Liver (tissue), 3 donors: ENCODE data around the gene GPR55.

Experiments
- EGR1 ChIP-seq, 2 donors: IDR thresholded peaks; 2 replicates each; pipeline ENCODE4 v1.6.1; 2016 to 2018; ENCODE audit warnings: antibody characterized with exemption in 2 of 2, low read depth in 2 of 2
- HNF4A ChIP-seq, 2 donors: conservative IDR thresholded peaks; 2 replicates each; pipeline ENCODE4 v1.6.1; 2016; ENCODE audit warnings: antibody characterized with exemption in 2 of 2, mild to moderate bottlenecking in 2 of 2
- RXRA ChIP-seq, 2 donors: IDR thresholded peaks; 2 replicates each; pipeline ENCODE4 v1.6.1; 2017 to 2018; ENCODE audit warnings: antibody characterized with exemption in 2 of 2, mild to moderate bottlenecking in 1 of 2
- TAF1 ChIP-seq: conservative IDR thresholded peaks from 2 replicates; pipeline ENCODE4 v1.6.1; 2016; ENCODE audit warnings: antibody characterized with exemption, mild to moderate bottlenecking
- YY1 ChIP-seq: IDR thresholded peaks from 2 replicates; pipeline ENCODE4 v1.6.1; 2016; ENCODE audit warnings: antibody characterized with exemption, mild to moderate bottlenecking
- TF ChIP-seq, protein P1 (sequence below): fragments of 150-350 bp; IDR thresholded peaks from 2 replicates; pipeline ENCODE4 v1.5.1; 2017; ENCODE audit warnings: improper control_type of control experiment, low read depth, low read length; ENCODE audit not compliant: missing input control
- TF ChIP-seq, protein P2 (sequence below): IDR thresholded peaks from 2 replicates; pipeline ENCODE4 v1.6.1; 2016; ENCODE audit warnings: antibody characterized with exemption
- TF ChIP-seq, protein P3 (sequence below): IDR thresholded peaks from 2 replicates; pipeline ENCODE4 v1.6.1; 2016; ENCODE audit warnings: antibody characterized with exemption
- TF ChIP-seq, protein P4 (sequence below): IDR thresholded peaks from 2 replicates; pipeline ENCODE4 v1.6.1; 2016; ENCODE audit warnings: antibody characterized with exemption
- donor health status: healthy.
- donor health status: healthy.

DNA sequence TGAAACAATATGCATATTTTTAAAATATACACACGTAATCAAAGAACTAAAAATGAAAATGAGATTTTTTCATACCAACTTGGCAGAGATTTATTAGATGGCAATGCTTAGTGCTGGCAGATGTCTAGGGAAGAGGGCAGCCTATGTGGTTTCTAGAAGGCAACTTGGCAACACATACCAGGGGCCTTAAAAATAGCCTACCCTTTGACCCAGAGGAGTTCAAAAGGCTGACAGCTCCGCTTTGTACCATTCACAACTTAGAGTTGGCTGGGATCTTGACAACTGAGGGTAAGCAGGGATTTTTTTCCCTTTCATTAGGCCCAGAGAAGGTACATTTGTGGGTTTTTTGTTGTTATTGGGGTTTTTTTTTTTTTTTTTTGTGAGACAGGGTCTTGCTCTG lies 26.4 kb upstream of the GPR55 start:
- TF ChIP-seq, protein P1, sequence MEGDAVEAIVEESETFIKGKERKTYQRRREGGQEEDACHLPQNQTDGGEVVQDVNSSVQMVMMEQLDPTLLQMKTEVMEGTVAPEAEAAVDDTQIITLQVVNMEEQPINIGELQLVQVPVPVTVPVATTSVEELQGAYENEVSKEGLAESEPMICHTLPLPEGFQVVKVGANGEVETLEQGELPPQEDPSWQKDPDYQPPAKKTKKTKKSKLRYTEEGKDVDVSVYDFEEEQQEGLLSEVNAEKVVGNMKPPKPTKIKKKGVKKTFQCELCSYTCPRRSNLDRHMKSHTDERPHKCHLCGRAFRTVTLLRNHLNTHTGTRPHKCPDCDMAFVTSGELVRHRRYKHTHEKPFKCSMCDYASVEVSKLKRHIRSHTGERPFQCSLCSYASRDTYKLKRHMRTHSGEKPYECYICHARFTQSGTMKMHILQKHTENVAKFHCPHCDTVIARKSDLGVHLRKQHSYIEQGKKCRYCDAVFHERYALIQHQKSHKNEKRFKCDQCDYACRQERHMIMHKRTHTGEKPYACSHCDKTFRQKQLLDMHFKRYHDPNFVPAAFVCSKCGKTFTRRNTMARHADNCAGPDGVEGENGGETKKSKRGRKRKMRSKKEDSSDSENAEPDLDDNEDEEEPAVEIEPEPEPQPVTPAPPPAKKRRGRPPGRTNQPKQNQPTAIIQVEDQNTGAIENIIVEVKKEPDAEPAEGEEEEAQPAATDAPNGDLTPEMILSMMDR = no peak
- TF ChIP-seq, protein P2, sequence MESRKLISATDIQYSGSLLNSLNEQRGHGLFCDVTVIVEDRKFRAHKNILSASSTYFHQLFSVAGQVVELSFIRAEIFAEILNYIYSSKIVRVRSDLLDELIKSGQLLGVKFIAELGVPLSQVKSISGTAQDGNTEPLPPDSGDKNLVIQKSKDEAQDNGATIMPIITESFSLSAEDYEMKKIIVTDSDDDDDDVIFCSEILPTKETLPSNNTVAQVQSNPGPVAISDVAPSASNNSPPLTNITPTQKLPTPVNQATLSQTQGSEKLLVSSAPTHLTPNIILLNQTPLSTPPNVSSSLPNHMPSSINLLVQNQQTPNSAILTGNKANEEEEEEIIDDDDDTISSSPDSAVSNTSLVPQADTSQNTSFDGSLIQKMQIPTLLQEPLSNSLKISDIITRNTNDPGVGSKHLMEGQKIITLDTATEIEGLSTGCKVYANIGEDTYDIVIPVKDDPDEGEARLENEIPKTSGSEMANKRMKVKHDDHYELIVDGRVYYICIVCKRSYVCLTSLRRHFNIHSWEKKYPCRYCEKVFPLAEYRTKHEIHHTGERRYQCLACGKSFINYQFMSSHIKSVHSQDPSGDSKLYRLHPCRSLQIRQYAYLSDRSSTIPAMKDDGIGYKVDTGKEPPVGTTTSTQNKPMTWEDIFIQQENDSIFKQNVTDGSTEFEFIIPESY = no peak
- TF ChIP-seq, protein P3, sequence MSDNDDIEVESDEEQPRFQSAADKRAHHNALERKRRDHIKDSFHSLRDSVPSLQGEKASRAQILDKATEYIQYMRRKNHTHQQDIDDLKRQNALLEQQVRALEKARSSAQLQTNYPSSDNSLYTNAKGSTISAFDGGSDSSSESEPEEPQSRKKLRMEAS = no peak
- TF ChIP-seq, protein P4, sequence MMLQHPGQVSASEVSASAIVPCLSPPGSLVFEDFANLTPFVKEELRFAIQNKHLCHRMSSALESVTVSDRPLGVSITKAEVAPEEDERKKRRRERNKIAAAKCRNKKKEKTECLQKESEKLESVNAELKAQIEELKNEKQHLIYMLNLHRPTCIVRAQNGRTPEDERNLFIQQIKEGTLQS = no peak
- no peak for TF ChIP-seq RXRA (IDR thresholded peaks at IDR 0.05)
- no peak for TF ChIP-seq HNF4A (conservative IDR thresholded peaks at IDR 0.05)
- no peak for TF ChIP-seq YY1
- no peak for TF ChIP-seq EGR1 (IDR thresholded peaks at IDR 0.05; ENCODE audit: low read depth in 2 of 2)
- TF ChIP-seq TAF1 = no peak
